GM18951 (cell line): ENCODE results near the gene GNG13.

ENCODE experiments used
- POLR2A ChIP-seq: IDR thresholded peaks from 4 replicates; pipeline ENCODE4 v1.6.1; 2011; ENCODE audit warnings: mild to moderate bottlenecking; ENCODE audit not compliant: insufficient read length, insufficient read depth; ENCODE audit errors: extremely low read depth
- in situ Hi-C: fragments of 300-500 bp; cut with MboI; formaldehyde crosslinking; loops from one replicate; pipeline ENCODE4 v1.12.0; 2022; ENCODE audit warnings: low sequenced_read_pairs, mixed read lengths, inconsistent platforms; ENCODE audit not compliant: unreplicated experiment

The GNG13 gene

GRCh38 chr16:800834-801511 is 439 bp upstream of the GNG13 start:
- in situ Hi-C loops, result no loop called here
- no peak for TF ChIP-seq POLR2A

GRCh38 chr16:799111-799947 is 1.2 kb downstream of the GNG13 start:
- in situ Hi-C loops, result no loop called here
- no peak for TF ChIP-seq POLR2A

- in situ Hi-C loops, result no loop called here
- TF ChIP-seq POLR2A, result no peak
Measured at GRCh38 chr16:798666-799065, 1.9 kb downstream of the GNG13 start.

- TF ChIP-seq POLR2A, result no peak
- in situ Hi-C loops, result no loop called here
Measured at GRCh38 chr16:797686-798085, 2.8 kb downstream of the GNG13 start.

- in situ Hi-C loops, result no loop called here
- TF ChIP-seq POLR2A, result no peak
Measured at GRCh38 chr16:797120-797420, 3.5 kb downstream of the GNG13 start.

GRCh38 chr16:796296-797119 is 4.0 kb downstream of the GNG13 start:
- TF ChIP-seq POLR2A, result no peak
- in situ Hi-C loops, result no loop called here

GRCh38 chr16:795580-796229 is 4.8 kb downstream of the GNG13 start:
- no peak for TF ChIP-seq POLR2A
- in situ Hi-C loops, result no loop called here

- TF ChIP-seq POLR2A, result no peak
- in situ Hi-C loops, result no loop called here
Measured at GRCh38 chr16:794853-795466, 5.6 kb downstream of the GNG13 start.

- no peak for TF ChIP-seq POLR2A
- in situ Hi-C loops, result no loop called here
Measured at GRCh38 chr16:794091-794822, 6.3 kb downstream of the GNG13 start.

- in situ Hi-C loops, result no loop called here
- no peak for TF ChIP-seq POLR2A
Measured at GRCh38 chr16:793414-793813, 7.1 kb downstream of the GNG13 start.

GRCh38 chr16:792221-792995 is 8.1 kb downstream of the GNG13 start:
- in situ Hi-C loops, result no loop called here
- no peak for TF ChIP-seq POLR2A
